ENCODE data around the gene PKNOX1.

- TF ChIP-seq, protein P1, sequence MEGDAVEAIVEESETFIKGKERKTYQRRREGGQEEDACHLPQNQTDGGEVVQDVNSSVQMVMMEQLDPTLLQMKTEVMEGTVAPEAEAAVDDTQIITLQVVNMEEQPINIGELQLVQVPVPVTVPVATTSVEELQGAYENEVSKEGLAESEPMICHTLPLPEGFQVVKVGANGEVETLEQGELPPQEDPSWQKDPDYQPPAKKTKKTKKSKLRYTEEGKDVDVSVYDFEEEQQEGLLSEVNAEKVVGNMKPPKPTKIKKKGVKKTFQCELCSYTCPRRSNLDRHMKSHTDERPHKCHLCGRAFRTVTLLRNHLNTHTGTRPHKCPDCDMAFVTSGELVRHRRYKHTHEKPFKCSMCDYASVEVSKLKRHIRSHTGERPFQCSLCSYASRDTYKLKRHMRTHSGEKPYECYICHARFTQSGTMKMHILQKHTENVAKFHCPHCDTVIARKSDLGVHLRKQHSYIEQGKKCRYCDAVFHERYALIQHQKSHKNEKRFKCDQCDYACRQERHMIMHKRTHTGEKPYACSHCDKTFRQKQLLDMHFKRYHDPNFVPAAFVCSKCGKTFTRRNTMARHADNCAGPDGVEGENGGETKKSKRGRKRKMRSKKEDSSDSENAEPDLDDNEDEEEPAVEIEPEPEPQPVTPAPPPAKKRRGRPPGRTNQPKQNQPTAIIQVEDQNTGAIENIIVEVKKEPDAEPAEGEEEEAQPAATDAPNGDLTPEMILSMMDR (IDR thresholded peaks at IDR 0.05), result no peak
- TF ChIP-seq POLR2A (IDR thresholded peaks at IDR 0.05), result no peak
Measured at GRCh38 chr21:43029785-43030184, 55.4 kb downstream of the PKNOX1 start.
